B cell (primary cell): ENCODE results near the gene COTL1.

ENCODE experiments used
- CTCF ChIP-seq: fragments of 200-600 bp; IDR thresholded peaks from one replicate; pipeline ENCODE4 v1.8.0; 2022; ENCODE audit warnings: antibody characterized with exemption, mild to moderate bottlenecking
- EZH2 ChIP-seq: IDR thresholded peaks from 2 replicates; pipeline ENCODE4 v1.6.1; 2012; ENCODE audit warnings: borderline replicate concordance, low read depth, mild to moderate bottlenecking, moderate library complexity, low read length; ENCODE audit not compliant: insufficient read depth, poor library complexity, severe bottlenecking

GRCh38 chr16:84559311-84559932, 58.5 kb downstream of the COTL1 start:
- no peak for TF ChIP-seq CTCF
- no peak for TF ChIP-seq EZH2
